Measurements from ENCODE around the gene GPRIN1. TPM values are rescaled to one million over a fixed set of nuclear protein-coding genes. Genes with fewer than 3 reads are reported as not detected.

The GPRIN1 gene
- total and polyA plus RNA-seq, 2 donors (not counting 1 experiment from before 2014, with no cell fraction given), result 1.9 to 6.3 TPM

GRCh38 chr5:176631383-176632200, 21.6 kb upstream of the GPRIN1 start:
- DNase-seq (ENCODE audit: low read depth in 2 of 2), result no peak
- no peaks in the 10 kb centered on the region for H3K79me2 ChIP-seq (ENCODE audit: control insufficient read depth, insufficient read depth, low read length)
- H3K4me1 ChIP-seq (ENCODE audit: control insufficient read depth, extremely low read depth, insufficient read depth, low read length), result peaks cover 3% of the 10 kb centered on the region
- TF ChIP-seq CTCF (conservative IDR thresholded peaks at IDR 0.05 in 1 of 2, IDR thresholded peaks at IDR 0.05 in 1 of 2; ENCODE audit: low read depth in 1 of 2, low read length in 2 of 2) (no peak), EZH2 (IDR thresholded peaks at IDR 0.05; ENCODE audit: low read length, missing control alignments) (no peak)
- H3K4me2 ChIP-seq (ENCODE audit: extremely low read depth, insufficient read depth, low read length), result no peak overlapping the region
- no peaks in the 10 kb centered on the region for H3K36me3 ChIP-seq (ENCODE audit: control insufficient read depth, insufficient read depth, low read length)
- H4K20me1 ChIP-seq (ENCODE audit: control insufficient read depth, extremely low read depth, insufficient read depth, low read length), result no peaks in the 10 kb centered on the region
- no peaks in the 10 kb centered on the region for H3K9me3 ChIP-seq (ENCODE audit: control insufficient read depth, insufficient read depth, low read depth, low read length)
- H3K9ac ChIP-seq (ENCODE audit: insufficient read depth, low read length), result no peak overlapping the region
- no peak overlapping the region for H3K4me3 ChIP-seq (replicated peaks in 1 of 4; ENCODE audit: control extremely low read depth in 1 of 4, insufficient read depth in 1 of 4, low read depth in 3 of 4, low read length in 4 of 4)
- peaks cover 36% of the 10 kb centered on the region for H3K27me3 ChIP-seq (ENCODE audit: control insufficient read depth, insufficient read depth, low read length)
- no peak overlapping the region for H2AFZ ChIP-seq (ENCODE audit: low read length)
- no peak overlapping the region for H3K27ac ChIP-seq (ENCODE audit: insufficient read depth, low read length)

- no peaks in the 10 kb centered on the region for H3K9me3 ChIP-seq (ENCODE audit: control insufficient read depth, insufficient read depth, low read depth, low read length)
- H3K4me1 ChIP-seq (ENCODE audit: control insufficient read depth, extremely low read depth, insufficient read depth, low read length), result peaks cover 3% of the 10 kb centered on the region
- H3K27ac ChIP-seq (ENCODE audit: insufficient read depth, low read length), result no peak overlapping the region
- H3K9ac ChIP-seq (ENCODE audit: insufficient read depth, low read length), result no peak overlapping the region
- no peaks in the 10 kb centered on the region for H3K79me2 ChIP-seq (ENCODE audit: control insufficient read depth, insufficient read depth, low read length)
- H3K4me2 ChIP-seq (ENCODE audit: extremely low read depth, insufficient read depth, low read length), result peak overlapping the region; percentile 74
- H2AFZ ChIP-seq (ENCODE audit: low read length), result no peak overlapping the region
- H3K4me3 ChIP-seq (replicated peaks in 1 of 4; ENCODE audit: control extremely low read depth in 1 of 4, insufficient read depth in 1 of 4, low read depth in 3 of 4, low read length in 4 of 4), result peak overlapping the region in 3 of 4 experiments; percentile 33 to 53 (median 41)
- H3K36me3 ChIP-seq (ENCODE audit: control insufficient read depth, insufficient read depth, low read length), result no peaks in the 10 kb centered on the region
- DNase-seq (ENCODE audit: low read depth in 2 of 2), result no peak
- H3K27me3 ChIP-seq (ENCODE audit: control insufficient read depth, insufficient read depth, low read length), result peaks cover 30% of the 10 kb centered on the region
- no peak for TF ChIP-seq CTCF (conservative IDR thresholded peaks at IDR 0.05 in 1 of 2, IDR thresholded peaks at IDR 0.05 in 1 of 2; ENCODE audit: low read depth in 1 of 2, low read length in 2 of 2)
- peak; percentile 10 for TF ChIP-seq EZH2 (IDR thresholded peaks at IDR 0.05; ENCODE audit: low read length, missing control alignments)
- no peaks in the 10 kb centered on the region for H4K20me1 ChIP-seq (ENCODE audit: control insufficient read depth, extremely low read depth, insufficient read depth, low read length)
Measured at GRCh38 chr5:176630681-176631222, 20.8 kb upstream of the GPRIN1 start.

- TF ChIP-seq EZH2 (IDR thresholded peaks at IDR 0.05; ENCODE audit: low read length, missing control alignments), result peak; percentile 94
- TF ChIP-seq CTCF (conservative IDR thresholded peaks at IDR 0.05 in 1 of 2, IDR thresholded peaks at IDR 0.05 in 1 of 2; ENCODE audit: low read depth in 1 of 2, low read length in 2 of 2), result no peak
- Histone ChIP-seq H2AFZ (ENCODE audit: low read length) (no peak within 1 kb of the TSS), H3K27ac (ENCODE audit: insufficient read depth, low read length) (no peak within 1 kb of the TSS), H3K9ac (ENCODE audit: insufficient read depth, low read length) (no peak within 1 kb of the TSS), H3K79me2 (ENCODE audit: control insufficient read depth, insufficient read depth, low read length) (no peaks in the 10 kb centered on the region), H3K4me2 (ENCODE audit: extremely low read depth, insufficient read depth, low read length) (peak within 1 kb of the TSS; percentile 74), H3K9me3 (ENCODE audit: control insufficient read depth, insufficient read depth, low read depth, low read length) (no peaks in the 10 kb centered on the region), H3K4me1 (ENCODE audit: control insufficient read depth, extremely low read depth, insufficient read depth, low read length) (peaks cover 3% of the 10 kb centered on the region), H4K20me1 (ENCODE audit: control insufficient read depth, extremely low read depth, insufficient read depth, low read length) (no peaks in the 10 kb centered on the region), H3K36me3 (ENCODE audit: control insufficient read depth, insufficient read depth, low read length) (no peaks in the 10 kb centered on the region), H3K27me3 (ENCODE audit: control insufficient read depth, insufficient read depth, low read length) (peaks cover 27% of the 10 kb centered on the region), H3K4me3 (replicated peaks in 1 of 4; ENCODE audit: control extremely low read depth in 1 of 4, insufficient read depth in 1 of 4, low read depth in 3 of 4, low read length in 4 of 4) (peak within 1 kb of the TSS; percentile 19 to 53 (median 40))
- peak; percentile 30 to 50 for DNase-seq (ENCODE audit: low read depth in 2 of 2)
Measured at GRCh38 chr5:176629853-176630680, 20.1 kb upstream of the GPRIN1 start, which contains the start of the genes EIF4E1B and SNCB. TSS of gene EIF4E1B (plus strand) at chr5:176630675. CDS start at chr5:176642788, 12,113 bp downstream. TSS of gene SNCB (minus strand) at chr5:176630534. CDS start at chr5:176629654, 880 bp downstream.

Measured in fibroblast of lung (primary cell).